Thoracic aorta (tissue), 2 donors: ENCODE data around the gene OR6C74. TPM values are rescaled to one million over a fixed set of nuclear protein-coding genes. Genes with fewer than 3 reads are reported as not detected.

Experiments
- ATAC-seq: fragments of 150-250 bp; one replicate; pipeline ENCODE4 v1.8.0; 2017; ENCODE audit warnings: low read depth; ENCODE audit not compliant: insufficient number of reproducible peaks, low FRiP score
- DNase-seq: peaks from one replicate; pipeline ENCODE4 v3.0.0-alpha.2; 2020; ENCODE audit warnings: low spot score
- H3K27ac ChIP-seq, 2 donors: fragments of 200-600 bp; sonication (generic); 1 replicate in 1 of 2; 2 replicates in 1 of 2; pipeline ENCODE4 v1.5.1; 2016; ENCODE audit warnings: mild to moderate bottlenecking in 2 of 2, moderate library complexity in 2 of 2
- H3K27me3 ChIP-seq: fragments of 200-600 bp; sonication (generic); replicated peaks from 2 replicates; pipeline ENCODE4 v1.6.0; 2016; ENCODE audit warnings: mild to moderate bottlenecking; ENCODE audit not compliant: insufficient read depth
- H3K36me3 ChIP-seq: fragments of 200-600 bp; sonication (generic); one replicate; pipeline ENCODE4 v1.5.1; 2016
- H3K4me1 ChIP-seq, 2 donors: fragments of 200-600 bp; sonication (generic); 1 replicate in 1 of 2; 2 replicates in 1 of 2; pipeline versions ENCODE4 v1.5.1 to v1.6.0; 2016; ENCODE audit warnings: low read depth in 2 of 2, mild to moderate bottlenecking in 1 of 2; ENCODE audit not compliant: control insufficient read depth in 1 of 2
- H3K4me3 ChIP-seq: fragments of 200-600 bp; sonication (generic); 2 replicates; pipeline ENCODE4 v1.5.1; 2016; ENCODE audit warnings: mild to moderate bottlenecking
- H3K9me3 ChIP-seq: fragments of 200-600 bp; sonication (generic); 2 replicates; pipeline ENCODE4 v1.5.1; 2016
- total RNA-seq, 2 donors: library from RNA; depleted of rRNA; stranded (reverse); fragments of >200 nt; gene quantifications; one replicate each; pipeline versions ENCODE4 v1.1.0 to v1.2.3, GENCODE V29; 2016
- TF ChIP-seq, protein P1 (sequence below): fragments of 200-600 bp; sonication (generic); IDR thresholded peaks from one replicate; pipeline ENCODE4 v1.5.1; 2019; ENCODE audit warnings: antibody characterized with exemption

Gene OR6C74
- total RNA-seq, 2 donors from 2014 or later, result not detected

DNA sequence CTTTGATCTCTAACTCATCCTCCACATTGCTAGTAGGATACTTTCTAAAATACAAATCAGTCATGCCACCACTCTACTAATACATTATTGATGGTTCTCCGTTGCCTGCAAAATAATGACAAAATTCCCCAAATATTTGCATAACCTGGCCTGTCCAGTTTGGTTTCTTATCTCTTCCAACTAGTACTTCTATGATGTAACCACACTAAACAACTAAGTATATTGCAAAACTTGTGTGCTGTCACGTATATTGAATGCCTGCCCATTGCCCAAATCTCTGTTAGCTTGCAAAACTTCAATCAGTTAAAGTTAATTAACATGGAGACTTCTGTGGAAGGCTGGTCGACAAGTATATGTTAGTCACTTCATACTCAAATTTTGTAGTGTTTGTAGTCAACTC lies 6.5 kb downstream of the OR6C74 start:
- Histone ChIP-seq H3K27ac (no peak overlapping the region), H3K9me3 (no peaks in the 10 kb centered on the region), H3K36me3 (no peaks in the 10 kb centered on the region), H3K27me3 (no peaks in the 10 kb centered on the region), H3K4me3 (no peak overlapping the region), H3K4me1 (no peaks in the 10 kb centered on the region)
- ATAC-seq (no peak), DNase-seq (no peak)
- TF ChIP-seq, protein P1, sequence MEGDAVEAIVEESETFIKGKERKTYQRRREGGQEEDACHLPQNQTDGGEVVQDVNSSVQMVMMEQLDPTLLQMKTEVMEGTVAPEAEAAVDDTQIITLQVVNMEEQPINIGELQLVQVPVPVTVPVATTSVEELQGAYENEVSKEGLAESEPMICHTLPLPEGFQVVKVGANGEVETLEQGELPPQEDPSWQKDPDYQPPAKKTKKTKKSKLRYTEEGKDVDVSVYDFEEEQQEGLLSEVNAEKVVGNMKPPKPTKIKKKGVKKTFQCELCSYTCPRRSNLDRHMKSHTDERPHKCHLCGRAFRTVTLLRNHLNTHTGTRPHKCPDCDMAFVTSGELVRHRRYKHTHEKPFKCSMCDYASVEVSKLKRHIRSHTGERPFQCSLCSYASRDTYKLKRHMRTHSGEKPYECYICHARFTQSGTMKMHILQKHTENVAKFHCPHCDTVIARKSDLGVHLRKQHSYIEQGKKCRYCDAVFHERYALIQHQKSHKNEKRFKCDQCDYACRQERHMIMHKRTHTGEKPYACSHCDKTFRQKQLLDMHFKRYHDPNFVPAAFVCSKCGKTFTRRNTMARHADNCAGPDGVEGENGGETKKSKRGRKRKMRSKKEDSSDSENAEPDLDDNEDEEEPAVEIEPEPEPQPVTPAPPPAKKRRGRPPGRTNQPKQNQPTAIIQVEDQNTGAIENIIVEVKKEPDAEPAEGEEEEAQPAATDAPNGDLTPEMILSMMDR, result no peak

DNA sequence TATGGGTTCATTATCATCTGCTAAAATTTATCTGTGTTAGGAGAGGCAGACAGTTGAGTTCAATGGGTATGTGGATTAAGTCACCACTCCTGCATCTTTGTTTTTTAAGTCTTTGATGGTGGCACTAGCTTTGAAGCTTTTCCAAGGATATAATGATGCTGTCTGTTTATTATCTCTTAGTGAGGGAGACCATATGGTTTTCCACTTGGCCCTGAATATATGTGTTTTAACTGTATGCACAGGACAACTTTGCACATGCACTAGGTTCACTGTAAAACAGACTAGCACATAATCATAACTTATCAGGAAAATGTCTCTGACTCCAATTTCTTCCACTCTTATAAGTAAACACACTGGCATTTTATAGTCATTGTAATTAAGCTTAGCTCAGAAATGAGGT lies 8.9 kb downstream of the OR6C74 start:
- Histone ChIP-seq H3K9me3 (no peaks in the 10 kb centered on the region), H3K4me3 (no peak overlapping the region), H3K27me3 (no peaks in the 10 kb centered on the region), H3K27ac (no peak overlapping the region), H3K4me1 (no peaks in the 10 kb centered on the region), H3K36me3 (no peaks in the 10 kb centered on the region)
- no peak for ATAC-seq
- no peak for DNase-seq
- TF ChIP-seq, protein P1, result no peak

DNA sequence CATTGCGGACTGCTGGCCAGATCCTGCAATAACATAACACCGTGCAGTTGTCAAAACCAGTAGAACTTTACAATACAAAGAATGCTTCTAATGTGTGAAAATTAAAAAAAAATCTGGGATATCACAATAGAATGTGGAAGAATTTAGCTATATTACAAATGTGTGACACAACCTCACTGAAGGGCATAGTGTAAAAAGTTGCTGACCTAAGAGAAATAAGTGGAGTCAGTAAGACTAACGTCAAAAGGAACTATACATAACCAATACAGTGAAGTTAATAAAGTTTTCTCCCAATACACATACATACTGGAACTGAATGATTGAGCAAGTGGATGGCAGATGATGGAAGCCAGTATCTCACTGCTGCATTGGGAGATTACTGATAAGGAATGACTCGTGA lies 12.4 kb downstream of the OR6C74 start:
- H3K36me3 ChIP-seq, result no peaks in the 10 kb centered on the region
- H3K4me1 ChIP-seq, result no peaks in the 10 kb centered on the region
- no peak for DNase-seq
- no peak overlapping the region for H3K4me3 ChIP-seq
- no peak for ATAC-seq
- no peaks in the 10 kb centered on the region for H3K27me3 ChIP-seq
- no peak overlapping the region for H3K27ac ChIP-seq
- TF ChIP-seq, protein P1, result no peak
- no peaks in the 10 kb centered on the region for H3K9me3 ChIP-seq

DNA sequence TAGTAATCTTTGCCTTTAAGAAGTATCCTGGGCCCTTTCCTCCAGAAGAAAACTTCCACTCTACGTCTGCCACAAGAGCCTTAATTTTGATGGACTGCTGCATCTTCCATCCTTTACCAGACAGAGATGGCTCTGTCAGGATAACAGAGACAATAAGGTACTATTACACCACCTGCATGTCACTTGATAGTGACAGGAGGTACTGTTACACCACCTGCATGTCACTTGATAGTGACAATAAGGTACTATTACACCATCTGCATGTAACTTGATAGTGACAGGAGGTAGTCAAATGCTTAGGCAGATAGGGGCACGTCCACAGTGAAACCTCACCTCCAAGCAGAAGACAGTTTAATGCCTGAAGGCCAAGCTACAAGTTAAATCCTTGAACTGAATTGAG lies 13.9 kb downstream of the OR6C74 start:
- ATAC-seq, result no peak
- Histone ChIP-seq H3K4me3 (no peak overlapping the region), H3K27ac (no peak overlapping the region), H3K27me3 (no peaks in the 10 kb centered on the region), H3K9me3 (no peaks in the 10 kb centered on the region), H3K36me3 (no peaks in the 10 kb centered on the region), H3K4me1 (no peaks in the 10 kb centered on the region)
- TF ChIP-seq, protein P1, result no peak
- no peak for DNase-seq

DNA sequence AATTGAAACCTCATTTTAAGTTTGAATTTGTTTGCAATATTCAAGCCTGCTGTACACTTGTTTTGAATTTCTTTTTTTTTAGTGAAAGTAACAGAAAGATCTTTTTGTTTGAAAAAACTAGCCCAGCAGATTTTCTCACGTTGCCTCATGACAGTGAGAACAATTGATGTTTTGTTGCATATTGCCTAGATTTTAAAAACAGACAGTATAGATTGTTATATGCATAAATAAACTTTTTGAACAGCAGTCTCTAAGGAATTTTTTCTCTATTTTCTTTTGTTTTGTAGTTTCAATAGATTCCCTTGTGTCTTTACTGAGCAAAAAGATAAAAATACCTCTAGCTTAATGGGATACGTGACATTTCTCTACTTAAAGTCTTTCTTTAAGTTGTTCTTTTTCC lies 36.6 kb downstream of the OR6C74 start:
- H3K4me3 ChIP-seq, result no peak overlapping the region
- H3K36me3 ChIP-seq, result no peaks in the 10 kb centered on the region
- no peak overlapping the region for H3K27ac ChIP-seq
- no peak for ATAC-seq
- no peaks in the 10 kb centered on the region for H3K27me3 ChIP-seq
- H3K4me1 ChIP-seq, result no peaks in the 10 kb centered on the region
- TF ChIP-seq, protein P1, result no peak
- H3K9me3 ChIP-seq, result no peaks in the 10 kb centered on the region
- DNase-seq, result no peak
